ENCODE data around the gene MRPL36.
A peak's percentile ranks its signal among the peaks of the same experiment; 100 is the strongest.

GRCh38 chr5:1763548-1763911 is 36.1 kb downstream of the MRPL36 start:
- TF ChIP-seq CTCF (conservative IDR thresholded peaks at IDR 0.05), result peak; percentile 90
- TF ChIP-seq EZH2 (IDR thresholded peaks at IDR 0.05; ENCODE audit: low read depth), result no peak
